ENCODE measurements around the gene LEF1.
"Not testable (repeated sequence)": the region's sequence is repeated elsewhere in the genome, so short reads cannot be mapped to it uniquely, and the experiment has no call there.

The LEF1 gene

DNA sequence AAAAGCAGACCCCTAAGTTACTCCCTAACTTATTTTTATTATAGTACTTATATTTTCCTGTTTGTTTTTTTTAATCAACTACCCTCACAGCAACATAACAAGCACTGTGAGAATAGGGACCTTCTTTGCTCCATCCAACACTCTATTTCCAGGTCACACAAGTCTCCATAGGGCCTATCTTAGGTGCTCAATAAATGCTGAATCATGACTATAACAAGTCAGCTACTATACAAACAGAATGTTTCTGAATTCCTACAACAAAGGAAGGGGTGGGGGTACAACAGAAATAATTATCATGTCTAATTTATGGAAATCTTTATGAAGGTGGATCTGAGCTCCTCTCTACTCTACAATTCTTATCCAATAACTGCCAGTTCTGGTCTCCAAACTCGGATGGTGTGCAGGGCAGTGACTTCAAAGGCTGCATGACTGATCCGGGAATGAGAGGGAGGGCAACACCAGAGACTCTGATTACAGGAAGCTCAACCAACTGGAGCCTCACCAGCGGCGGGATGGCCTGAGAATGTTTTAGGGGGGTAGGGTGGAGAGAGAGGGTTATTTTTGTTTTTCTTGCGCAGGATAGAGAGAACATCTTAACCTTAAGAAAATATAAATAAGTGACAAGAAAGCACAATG is 107.9 kb downstream of the LEF1 start:
- no peak for DNase-seq (ENCODE audit: low read depth)

DNA sequence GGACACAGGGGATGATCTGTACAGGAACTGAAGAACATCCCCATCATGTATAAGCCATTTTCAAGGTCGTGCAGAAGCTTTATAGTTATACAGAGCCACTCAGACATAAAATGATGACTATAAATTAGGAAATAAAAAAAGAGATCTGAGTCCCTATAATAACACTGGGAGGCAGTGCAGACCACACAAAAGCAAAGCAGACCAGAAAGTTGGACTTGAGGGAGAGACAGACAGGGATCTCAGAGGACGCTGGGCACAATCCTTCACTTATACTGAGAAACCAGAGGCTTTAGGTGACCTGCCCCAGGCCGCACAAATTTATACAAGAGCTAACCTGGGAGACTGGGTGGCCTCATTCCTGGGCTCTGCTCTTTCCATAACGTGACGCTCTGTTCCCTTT is 108.6 kb downstream of the LEF1 start:
- DNase-seq (ENCODE audit: low read depth) = no peak

DNA sequence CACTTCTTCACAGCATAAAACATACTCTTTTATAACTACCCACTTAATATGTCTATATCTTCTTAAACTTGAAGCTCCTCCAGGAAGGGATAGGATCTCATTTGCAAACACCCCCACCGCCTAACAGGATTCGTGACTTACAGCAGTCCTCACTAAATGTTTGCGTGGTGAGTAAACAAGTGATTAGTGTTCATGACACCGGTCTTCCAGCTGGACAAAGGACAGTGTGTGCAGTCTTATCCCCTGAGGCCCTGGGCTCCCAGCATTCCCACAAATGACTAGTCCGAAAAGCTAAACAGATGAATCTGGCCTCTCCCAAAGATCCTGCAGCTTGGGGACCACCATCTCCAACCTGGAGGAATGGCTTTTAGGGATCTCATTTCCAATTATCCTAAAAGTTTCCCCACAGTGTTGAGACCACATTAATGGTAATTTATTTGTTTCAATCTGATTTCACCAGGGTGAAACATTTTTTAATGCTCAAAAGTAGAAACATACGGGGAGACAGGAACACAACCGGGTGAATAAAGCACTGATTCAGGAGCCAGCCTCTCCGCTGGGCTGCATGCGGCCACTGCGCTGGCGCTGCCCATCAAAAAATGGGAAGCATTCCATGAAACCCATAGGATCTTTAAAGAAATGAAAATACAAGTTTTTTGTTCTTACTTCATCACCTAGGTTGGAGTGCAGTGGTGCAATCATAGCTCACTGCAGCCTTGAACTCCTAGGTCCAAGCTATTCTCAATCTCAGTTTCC is 109.9 kb downstream of the LEF1 start:
- DNase-seq (ENCODE audit: low read depth) = no peak

DNA sequence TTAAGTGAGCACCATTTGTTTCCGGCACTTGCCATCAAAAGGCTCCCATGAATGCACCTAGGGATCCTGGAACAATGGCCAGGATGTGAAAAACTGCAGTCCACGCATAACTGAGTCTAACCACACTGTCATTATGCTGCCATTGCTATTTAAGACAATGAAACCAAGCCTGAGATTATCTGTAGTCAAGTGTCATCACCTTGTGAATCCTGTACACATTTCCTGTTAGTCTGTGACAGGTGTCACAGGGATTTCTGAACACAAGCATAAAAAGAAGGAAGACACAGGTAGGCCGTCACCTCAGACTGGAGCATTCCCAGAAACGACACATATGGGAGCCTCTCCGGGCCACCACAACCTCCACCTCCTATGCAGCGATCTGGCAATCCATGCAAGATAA is 112.3 kb downstream of the LEF1 start:
- DNase-seq (ENCODE audit: low read depth) = no peak

DNA sequence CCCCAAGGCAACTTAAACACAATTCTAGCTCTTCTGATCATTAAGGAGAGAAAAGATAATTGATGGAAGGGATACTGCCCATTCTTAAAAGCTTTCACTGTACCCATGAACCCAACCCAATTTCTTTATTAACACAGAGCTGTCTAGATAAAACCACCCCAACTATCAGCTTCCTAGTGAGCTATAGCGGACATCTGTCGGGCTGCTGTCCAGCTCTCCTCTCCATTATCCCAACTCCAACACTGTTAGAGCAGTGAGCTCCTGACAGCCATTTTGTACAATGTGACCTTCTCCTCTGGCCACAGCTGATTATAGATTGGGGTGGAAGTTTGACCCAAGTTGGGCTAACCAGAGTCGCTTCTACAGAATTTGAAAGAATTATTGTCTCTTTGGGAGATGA is 112.9 kb downstream of the LEF1 start:
- no peak for DNase-seq (ENCODE audit: low read depth)

DNA sequence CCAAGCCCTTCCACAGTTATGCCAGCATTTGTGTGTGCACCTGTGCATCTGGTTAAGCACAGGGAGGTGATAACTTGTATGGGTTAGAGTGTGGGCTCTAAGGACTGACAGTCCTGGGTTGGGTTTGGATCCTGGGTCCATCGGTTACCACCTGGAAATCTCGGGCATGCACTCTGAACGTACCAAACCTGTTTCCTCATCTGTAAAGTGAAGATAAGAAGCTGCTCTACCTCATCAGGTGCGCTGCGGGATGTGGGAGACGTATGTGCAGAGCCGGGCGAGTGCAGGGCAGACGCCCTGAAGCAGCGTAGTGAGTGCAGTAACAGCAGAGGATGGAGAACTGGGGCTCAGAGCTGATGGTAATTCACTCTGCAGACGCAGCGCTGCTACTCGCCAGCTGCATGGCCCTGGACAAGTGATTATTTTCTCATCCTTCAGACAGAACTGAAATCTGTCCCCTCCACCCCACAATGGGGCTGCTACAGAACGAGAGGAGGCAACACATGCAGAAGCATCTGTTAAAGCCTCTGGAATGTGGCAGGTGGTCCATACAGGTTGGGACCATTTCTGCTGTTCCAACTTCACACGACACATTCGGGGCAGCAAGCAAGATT is 114.6 kb downstream of the LEF1 start:
- no peak for DNase-seq (ENCODE audit: low read depth)

DNA sequence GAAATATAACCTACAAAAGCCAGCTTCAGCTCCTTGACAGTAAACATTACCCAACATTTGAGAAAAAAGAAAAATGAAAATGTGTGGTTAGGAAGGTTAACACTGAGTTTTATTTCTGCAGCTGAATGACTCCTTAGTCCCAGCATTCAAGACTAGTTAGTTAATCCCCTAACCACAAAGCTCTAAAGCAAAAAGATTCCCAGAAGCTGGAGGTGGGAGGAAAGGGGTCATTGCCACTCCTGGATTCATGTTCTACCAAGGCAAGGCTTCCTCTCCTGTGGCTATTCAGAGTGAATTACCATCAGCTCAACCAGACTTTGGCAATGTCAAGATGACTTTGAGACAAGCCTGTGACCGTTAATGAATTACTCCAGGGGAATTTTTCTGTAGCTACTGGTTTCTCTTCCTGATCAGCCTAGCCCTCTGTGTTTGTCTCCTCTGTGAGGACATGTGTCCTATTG is 115.5 kb downstream of the LEF1 start:
- DNase-seq (ENCODE audit: low read depth) = no peak

DNA sequence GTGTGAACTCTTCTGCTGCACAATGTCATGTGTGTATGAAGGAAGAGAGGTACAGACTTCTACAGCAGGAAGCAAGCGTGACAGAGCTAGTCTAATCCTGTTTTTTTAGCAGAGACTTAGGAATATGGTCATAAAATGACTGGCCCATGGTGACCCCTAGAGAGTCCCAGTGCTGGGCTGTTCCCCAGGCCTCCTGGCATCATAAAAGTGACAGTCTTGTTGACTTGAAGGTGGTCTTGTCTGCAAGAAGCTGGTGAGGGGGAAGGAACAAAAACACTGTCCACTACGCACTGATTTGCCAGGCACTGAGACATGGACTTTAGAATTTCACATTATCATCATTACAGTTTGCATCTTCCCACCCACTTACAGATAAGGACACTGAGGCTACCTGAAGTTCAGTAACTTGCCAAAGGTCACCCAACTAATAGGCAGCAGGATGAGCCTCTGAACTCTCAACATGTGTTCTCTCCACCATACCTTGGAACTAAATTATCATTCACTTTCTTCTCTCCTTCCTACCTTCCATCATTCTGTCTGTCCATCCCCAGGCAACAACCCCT is 116.1 kb downstream of the LEF1 start:
- no peak for DNase-seq (ENCODE audit: low read depth)

DNA sequence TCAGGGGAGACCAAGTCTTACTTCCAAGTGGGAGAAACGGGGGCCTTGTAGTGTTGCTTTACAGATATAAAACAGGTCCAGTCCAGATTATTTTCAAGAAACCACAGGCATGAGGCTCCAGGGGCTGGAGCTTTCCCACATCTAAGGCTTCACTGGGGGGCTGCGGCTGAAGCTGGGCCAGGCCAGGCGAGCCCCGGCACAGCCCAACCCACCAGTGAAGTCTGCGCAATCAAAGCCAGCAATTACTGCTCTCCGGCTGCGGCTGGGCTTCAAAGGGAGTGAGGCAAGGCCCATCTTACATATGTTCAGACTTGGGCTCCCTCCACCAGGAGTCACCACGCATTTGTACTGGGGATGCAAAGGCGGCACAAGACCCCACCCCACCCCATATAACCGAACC is 117.4 kb downstream of the LEF1 start:
- no peak for DNase-seq (ENCODE audit: low read depth)

DNA sequence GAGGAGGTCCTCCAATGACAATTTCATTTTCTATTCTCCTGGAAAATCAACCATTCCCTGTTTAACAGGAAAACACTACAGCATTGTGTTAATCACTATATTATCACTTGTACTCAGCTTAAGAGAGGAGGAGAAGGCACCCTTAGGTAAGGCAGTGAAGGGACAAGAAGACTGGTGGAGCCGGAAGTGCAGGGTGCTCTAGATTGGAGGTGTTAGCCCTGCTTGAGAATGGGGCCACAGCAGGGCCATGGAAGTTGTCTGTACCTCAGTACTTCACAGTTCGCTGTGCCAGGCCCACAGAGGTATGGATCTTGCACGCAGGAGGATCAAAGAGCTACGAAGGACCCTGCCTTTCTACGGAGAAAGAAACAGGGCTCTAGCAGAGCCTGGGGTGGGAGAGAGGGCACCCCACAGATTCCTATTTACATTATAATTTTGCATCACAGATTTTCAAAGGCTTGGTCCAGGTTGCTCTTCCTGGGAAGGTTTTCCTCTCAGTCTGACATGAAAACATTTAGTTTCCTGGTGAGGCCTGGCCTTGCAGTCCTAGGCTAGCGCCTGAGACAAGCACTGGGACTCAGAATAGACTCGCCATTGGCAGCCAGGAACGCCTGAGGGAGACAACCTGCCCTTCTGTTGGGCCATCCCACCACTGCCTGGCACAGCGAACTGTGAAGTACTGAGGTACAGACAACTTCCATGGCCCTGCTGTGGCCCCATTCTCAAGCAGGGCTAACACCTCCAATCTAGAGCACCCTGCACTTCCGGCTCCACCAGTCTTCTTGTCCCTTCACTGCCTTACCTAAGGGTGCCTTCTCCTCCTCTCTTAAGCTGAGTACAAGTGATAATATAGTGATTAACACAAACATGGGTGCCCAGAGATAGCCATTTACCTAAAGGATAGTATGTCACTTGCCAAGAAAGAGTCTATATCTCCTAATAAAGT is 118.3 kb downstream of the LEF1 start:
- not testable (repeated sequence) for DNase-seq (ENCODE audit: low read depth)

DNA sequence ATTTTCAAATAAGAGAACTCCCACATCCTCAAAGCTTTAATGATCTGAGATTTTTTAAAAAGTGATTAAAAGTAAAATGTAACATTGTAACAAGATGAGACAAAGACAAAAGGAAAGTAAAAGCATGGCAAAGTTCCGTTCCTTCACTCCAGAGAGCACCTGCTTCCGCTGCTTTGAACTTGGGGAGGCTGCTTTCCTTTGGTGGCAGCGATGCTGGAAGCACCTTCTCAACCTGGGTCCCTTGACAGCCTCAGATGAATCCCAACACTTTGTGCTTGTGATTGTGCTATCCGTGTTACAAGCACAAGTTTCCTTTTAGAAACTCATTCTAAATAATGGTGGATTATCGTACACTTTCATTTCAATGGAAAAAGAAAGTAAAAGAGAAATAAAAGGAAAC is 119.3 kb downstream of the LEF1 start:
- no peak for DNase-seq (ENCODE audit: low read depth)

DNA sequence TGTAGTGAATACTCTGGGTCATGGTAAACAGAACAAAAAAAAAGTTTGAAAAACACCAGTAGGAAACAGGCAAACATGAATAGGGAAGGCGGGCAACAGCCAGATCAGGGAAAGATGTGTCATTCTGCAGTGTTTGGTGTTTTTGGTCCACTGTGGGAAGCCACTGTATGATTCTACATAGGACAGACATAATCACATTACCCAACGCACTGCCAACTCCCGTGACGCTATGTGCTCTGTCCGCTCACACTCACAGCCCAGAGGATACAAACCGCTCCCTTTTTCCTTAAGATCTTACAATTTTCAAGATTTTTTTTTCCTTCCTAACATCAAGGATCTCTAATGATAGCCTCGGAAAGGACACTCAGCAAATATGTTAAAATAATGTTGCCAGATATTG is 119.7 kb downstream of the LEF1 start:
- no peak for DNase-seq (ENCODE audit: low read depth)

DNA sequence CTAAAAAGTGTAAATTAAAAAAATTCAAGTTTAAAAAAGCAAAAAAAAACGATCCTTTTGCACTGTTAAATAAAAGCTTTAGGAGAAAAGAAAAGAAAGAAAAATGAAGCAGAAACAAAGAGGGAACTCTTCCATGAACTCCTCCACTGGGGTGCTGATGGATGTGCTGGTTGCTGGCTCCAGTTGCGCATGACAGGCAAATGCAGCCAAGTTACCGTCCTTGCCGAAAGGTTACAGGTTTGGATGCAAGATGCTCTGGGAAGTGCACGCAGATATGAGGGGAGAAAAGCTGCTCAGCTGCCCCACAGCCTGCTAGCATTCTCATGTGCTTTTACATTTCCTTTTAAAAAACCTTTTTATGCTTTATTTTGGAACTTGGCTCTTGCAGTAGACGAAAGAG is 120.6 kb downstream of the LEF1 start:
- no peak for DNase-seq (ENCODE audit: low read depth)

DNA sequence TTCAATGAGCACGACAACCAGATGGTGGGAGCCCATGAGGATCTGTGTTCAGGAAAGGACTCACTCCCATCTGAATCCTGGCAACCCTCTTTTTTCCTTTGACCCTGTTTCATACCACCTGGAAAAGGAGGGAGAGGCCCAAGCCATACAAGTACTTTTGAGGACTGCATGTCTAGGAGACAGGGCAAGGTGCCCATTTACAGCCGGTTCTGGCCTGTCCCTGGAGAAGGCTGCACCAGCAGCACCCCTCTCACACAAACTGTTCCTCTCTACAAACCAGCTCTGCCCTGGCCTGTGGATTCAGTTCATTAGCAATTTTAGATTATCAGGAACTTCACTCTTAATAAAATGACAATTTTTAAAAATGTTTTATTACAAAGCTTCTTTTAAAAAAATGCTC is 121.5 kb downstream of the LEF1 start:
- no peak for DNase-seq (ENCODE audit: low read depth)

DNA sequence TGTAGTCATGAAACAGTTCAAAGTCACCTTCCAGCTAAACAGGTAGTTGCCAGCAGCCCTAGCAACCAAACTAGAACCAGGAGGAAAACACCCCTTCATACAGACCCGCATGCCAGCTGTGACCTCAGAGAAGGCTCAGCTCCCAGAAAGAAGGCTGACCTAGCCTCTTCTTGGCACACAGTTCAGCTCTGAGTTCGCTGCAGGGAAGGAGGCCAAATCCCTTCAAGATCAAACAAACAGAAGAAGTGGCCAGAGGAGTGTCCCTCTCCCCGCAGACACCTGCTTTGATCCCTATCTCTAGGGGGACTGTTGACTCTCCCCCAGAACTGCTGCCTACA is 123.1 kb downstream of the LEF1 start:
- no peak for DNase-seq (ENCODE audit: low read depth)

DNA sequence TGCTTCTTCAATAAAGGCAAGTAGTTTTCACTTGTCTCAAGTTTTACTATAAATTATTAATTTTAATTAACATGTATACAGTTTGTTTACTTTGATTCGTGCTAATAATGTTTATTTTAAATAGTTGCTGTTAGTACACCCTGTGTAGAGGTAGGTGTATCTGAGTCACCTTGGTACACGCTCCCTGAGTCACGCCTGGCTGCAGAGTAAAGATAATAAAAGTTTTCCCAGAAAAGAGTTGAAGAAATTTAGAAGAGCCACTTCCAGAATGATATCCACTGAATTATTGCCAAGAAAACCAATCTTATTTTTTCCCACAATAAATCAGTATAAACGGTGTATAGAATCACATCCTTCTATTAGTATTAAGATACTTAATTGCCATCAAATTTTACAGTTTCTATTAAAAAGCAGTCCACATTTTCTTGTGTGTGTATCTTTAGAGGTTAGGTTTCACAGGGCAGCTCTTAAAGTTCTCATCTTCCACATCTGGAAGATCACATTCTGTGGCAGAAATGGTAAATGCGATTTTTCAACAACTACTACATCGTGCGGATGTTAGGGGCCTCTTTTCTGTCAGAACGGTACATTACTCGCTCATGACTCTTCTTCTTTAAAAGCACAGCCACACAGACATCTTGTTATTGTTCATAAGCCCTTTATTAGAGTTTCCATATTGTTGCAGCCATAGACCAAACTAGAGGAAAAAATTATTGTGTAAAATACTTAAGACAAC is 123.6 kb downstream of the LEF1 start:
- DNase-seq (ENCODE audit: low read depth) = no peak

DNA sequence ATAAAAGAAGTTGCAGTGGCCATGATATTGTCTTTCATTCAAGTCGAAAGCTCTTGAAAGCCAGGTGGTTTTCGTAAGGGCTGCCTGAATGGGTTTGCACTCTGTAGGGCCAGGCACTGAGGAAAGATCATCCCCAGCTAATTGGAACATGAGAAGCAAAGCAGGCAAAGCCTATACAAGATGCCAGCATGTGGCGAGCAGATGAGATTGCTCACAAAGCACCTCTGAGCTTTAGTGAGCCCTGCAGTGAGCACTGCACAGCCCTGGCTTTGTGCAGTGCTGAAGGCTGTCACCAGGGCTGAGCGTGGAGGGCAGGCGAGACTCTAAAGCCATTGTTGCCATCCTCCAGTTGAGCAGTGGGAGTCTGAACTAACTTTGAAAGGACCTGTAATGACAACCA is 125.2 kb downstream of the LEF1 start:
- no peak for DNase-seq (ENCODE audit: low read depth)

DNA sequence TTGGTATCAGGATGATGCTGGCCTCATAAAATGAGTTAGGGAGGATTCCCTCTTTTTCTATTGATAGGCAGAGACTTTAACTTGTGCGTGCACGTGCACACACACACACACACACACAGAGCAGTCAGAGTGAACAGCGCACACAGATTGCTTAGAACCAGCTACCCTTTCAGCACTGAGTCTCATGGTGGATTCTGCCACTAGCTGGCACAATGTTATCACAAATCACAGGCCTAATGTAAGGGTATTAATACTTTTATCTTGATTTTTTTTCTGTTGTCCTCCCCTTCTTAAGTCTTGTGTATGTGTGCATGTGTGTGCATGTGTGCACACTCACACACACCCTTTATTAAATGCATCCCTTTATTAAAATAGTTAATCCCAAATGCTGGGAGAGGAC is 125.8 kb downstream of the LEF1 start:
- DNase-seq (ENCODE audit: low read depth) = no peak

DNA sequence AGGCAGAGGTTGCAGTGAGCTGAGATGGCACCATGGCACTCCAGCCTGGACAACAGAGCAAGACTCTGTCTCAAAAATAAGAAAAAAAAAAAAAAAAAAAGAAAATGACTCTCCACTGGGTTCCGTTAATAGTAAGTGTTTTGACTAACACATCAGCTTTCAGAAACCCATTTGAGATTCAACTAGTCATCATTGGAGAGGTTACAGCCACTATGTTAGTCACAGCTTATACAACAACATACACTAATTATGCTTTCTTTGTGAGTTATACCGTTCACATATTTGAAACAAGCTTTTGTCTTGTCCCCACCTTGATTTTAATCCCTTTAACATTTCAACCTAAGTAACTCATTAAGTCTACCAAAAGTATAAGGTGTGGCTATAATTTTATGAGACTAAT is 130.8 kb downstream of the LEF1 start:
- DNase-seq (ENCODE audit: low read depth) = no peak

DNA sequence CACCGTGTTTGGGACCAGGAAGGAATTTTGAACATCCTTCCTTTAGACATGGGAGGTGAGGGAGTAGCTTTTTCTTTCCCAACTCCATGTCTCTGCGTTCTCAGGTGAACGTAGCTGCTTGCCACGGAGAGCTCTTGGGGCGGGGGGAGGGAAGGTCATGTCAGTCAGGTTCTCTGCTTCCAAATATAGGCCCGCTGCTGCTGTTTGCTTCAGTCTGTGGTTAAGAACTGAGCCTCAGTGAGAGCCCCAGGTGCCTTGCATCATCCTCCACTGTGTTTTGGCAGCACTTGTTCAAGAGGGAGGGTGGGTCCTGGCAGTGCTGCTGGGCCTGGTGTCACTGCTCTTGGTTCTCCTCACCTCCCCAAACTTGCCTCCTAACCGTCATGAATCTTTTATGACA is 132.5 kb downstream of the LEF1 start:
- DNase-seq (ENCODE audit: low read depth) = peak; percentile 16

DNA sequence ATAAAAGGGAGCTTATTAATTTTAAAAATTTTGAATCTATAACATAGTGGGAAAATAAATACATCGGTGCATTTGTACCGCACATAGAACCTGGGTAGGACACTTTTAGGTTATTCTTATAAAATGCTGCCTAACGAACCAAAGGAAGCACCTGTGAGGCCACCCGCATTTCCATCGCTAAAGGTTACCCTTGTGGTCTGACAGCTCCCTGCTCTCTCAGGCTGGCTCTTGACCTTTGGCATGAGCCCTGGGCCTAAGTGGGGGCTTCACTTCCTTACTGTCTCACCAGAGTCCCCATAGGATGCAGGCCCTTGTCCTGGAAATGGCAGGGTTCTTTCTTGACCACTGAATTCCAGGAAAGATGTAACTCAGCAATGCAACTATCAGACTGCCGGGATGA is 133.0 kb downstream of the LEF1 start:
- no peak for DNase-seq (ENCODE audit: low read depth)

DNA sequence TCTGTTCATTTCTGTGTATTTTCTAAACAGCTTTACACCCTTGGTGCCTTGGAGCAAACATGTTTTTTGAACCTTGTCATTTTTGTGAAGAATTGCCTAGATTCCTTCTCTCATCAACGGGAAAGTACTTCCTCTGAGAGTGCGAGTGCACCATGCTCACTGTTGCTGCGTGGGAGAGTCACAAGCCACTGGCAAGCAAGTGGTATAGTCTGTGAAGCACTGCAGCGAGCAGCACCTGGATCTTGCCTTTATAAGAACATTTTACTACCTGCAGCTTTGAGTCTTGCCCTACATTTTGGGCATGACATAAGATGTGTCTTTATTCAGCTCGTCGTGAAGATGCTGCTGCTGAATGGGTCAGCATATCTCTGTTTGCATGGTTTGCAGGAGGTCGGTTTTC is 134.2 kb downstream of the LEF1 start:
- no peak for DNase-seq (ENCODE audit: low read depth)
